HepG2 (cell line): ENCODE measurements around the gene ITPR1. TPM values are rescaled to one million over a fixed set of nuclear protein-coding genes. Genes with fewer than 3 reads are reported as not detected.
A peak's percentile ranks its signal among the peaks of the same experiment; 100 is the strongest.

Experiments used
- ARID2 ChIP-seq: sonication (generic); formaldehyde crosslinking; IDR thresholded peaks from 2 replicates; pipeline ENCODE4 v1.8.1; 2022; ENCODE audit warnings: mild to moderate bottlenecking, missing genetic modification reagents, borderline replicate concordance
- ARID5B ChIP-seq: IDR thresholded peaks from 2 replicates; pipeline ENCODE4 v1.4.0; 2020; ENCODE audit warnings: mild to moderate bottlenecking, missing genetic modification reagents
- CBFB ChIP-seq: sonication (generic); formaldehyde crosslinking; IDR thresholded peaks from 2 replicates; pipeline ENCODE4 v1.4.0; 2020; ENCODE audit warnings: missing genetic modification reagents
- DNMT3B ChIP-seq: conservative IDR thresholded peaks from 2 replicates; pipeline ENCODE4 v1.6.1; 2016; ENCODE audit warnings: missing biosample characterization, control low read depth
- E2F1 ChIP-seq: sonication (generic); formaldehyde crosslinking; IDR thresholded peaks from 2 replicates; pipeline ENCODE4 v1.5.0; 2020; ENCODE audit warnings: missing genetic modification reagents
- MTA1 ChIP-seq: sonication (generic); formaldehyde crosslinking; IDR thresholded peaks from 2 replicates; pipeline ENCODE4 v1.4.0; 2020; ENCODE audit warnings: missing genetic modification reagents, mild to moderate bottlenecking, borderline replicate concordance
- MYNN ChIP-seq: sonication (generic); formaldehyde crosslinking; IDR thresholded peaks from 2 replicates; pipeline ENCODE4 v1.4.0; 2020; ENCODE audit warnings: mild to moderate bottlenecking, low read depth, missing genetic modification reagents
- NFAT5 ChIP-seq: sonication (generic); formaldehyde crosslinking; IDR thresholded peaks from 2 replicates; pipeline ENCODE4 v1.4.0; 2020; ENCODE audit warnings: missing genetic modification reagents
- SP4 ChIP-seq: sonication (generic); formaldehyde crosslinking; IDR thresholded peaks from 2 replicates; pipeline ENCODE4 v1.8.1; 2023; ENCODE audit warnings: mild to moderate bottlenecking, missing genetic modification reagents
- TBX2 ChIP-seq: sonication (generic); formaldehyde crosslinking; IDR thresholded peaks from 2 replicates; pipeline ENCODE4 v1.5.0; 2020; ENCODE audit warnings: missing genetic modification reagents, mild to moderate bottlenecking, borderline replicate concordance
- THRA ChIP-seq: sonication (generic); formaldehyde crosslinking; IDR thresholded peaks from 2 replicates; pipeline ENCODE4 v1.4.0; 2020; ENCODE audit warnings: missing genetic modification reagents, borderline replicate concordance
- ZFAT ChIP-seq: sonication (generic); formaldehyde crosslinking; conservative IDR thresholded peaks from 2 replicates; pipeline ENCODE4 v1.8.1; 2023; ENCODE audit warnings: missing genetic modification reagents, inconsistent platforms
- ZMAT5 ChIP-seq: sonication (generic); formaldehyde crosslinking; IDR thresholded peaks from 2 replicates; pipeline ENCODE4 v1.5.0; 2020; ENCODE audit warnings: mild to moderate bottlenecking, low read depth, missing genetic modification reagents, borderline replicate concordance
- ZNF431 ChIP-seq: sonication (generic); formaldehyde crosslinking; IDR thresholded peaks from 2 replicates; pipeline ENCODE4 v1.9.0; 2022; ENCODE audit warnings: missing genetic modification reagents, low read depth, mild to moderate bottlenecking, borderline replicate concordance
- ZNF556 ChIP-seq: sonication (generic); formaldehyde crosslinking; IDR thresholded peaks from 2 replicates; pipeline ENCODE4 v1.4.0; 2020; ENCODE audit warnings: mild to moderate bottlenecking, missing genetic modification reagents, borderline replicate concordance
- ZNF7 ChIP-seq: IDR thresholded peaks from 2 replicates; pipeline ENCODE4 v1.6.1; 2016; ENCODE audit warnings: missing biosample characterization, missing genetic modification reagents
- ZSCAN22 ChIP-seq: sonication (generic); formaldehyde crosslinking; IDR thresholded peaks from 2 replicates; pipeline ENCODE4 v1.4.0; 2020; ENCODE audit warnings: mild to moderate bottlenecking, missing genetic modification reagents
- polyA plus RNA-seq, 8 experiments: library from polyadenylated mRNA; depleted of rRNA in 3 of 8; stranded (reverse) in 7 of 8; unstranded in 1 of 8; fragments of >200 nt; fragmentation: Illumina TruSeq in 4 of 8; extraction: Trizol in 4 of 8; gene quantifications; 2 replicates each; pipeline versions ENCODE4 v1.2.1 to v1.2.3, GENCODE V29; 2011 to 2016; ENCODE audit warnings: low read depth in 4 of 8, missing spikeins in 1 of 8, mixed read lengths in 1 of 8; ENCODE audit not compliant: insufficient read depth in 1 of 8
- total RNA-seq, 5 experiments: library from RNA; depleted of rRNA; stranded (reverse); fragments of >200 nt; fragmentation: Illumina TruSeq; extraction: Trizol; gene quantifications; 2 replicates each; pipeline ENCODE4 v1.2.3, GENCODE V29; 2016; ENCODE audit warnings: low read depth in 1 of 5

Gene ITPR1
- total and polyA plus RNA-seq, 2 of the 13 experiments (the other 11 are each of a cell fraction or from before 2014, with no cell fraction given), result 10.0 to 11.4 TPM

- no peak for TF ChIP-seq NFAT5 (CRISPR knock-in tag)
- TF ChIP-seq CBFB (CRISPR knock-in tag), result peak; percentile 31; the same call in 1 of the 2 replicates
- TF ChIP-seq ZNF7 (CRISPR knock-in tag), result no peak
- TF ChIP-seq ZNF431 (CRISPR knock-in tag), result no peak
- no peak for TF ChIP-seq MTA1 (CRISPR knock-in tag)
- TF ChIP-seq ZMAT5 (CRISPR knock-in tag), result no peak
- no peak for TF ChIP-seq DNMT3B
- no peak for TF ChIP-seq THRA
- no peak for TF ChIP-seq ZFAT (CRISPR knock-in tag)
- TF ChIP-seq ZNF556, result no peak
- TF ChIP-seq ARID5B (CRISPR knock-in tag), result no peak
- no peak for TF ChIP-seq TBX2 (CRISPR knock-in tag)
- TF ChIP-seq SP4 (CRISPR knock-in tag), result no peak
- no peak for TF ChIP-seq E2F1 (CRISPR knock-in tag)
- no peak for TF ChIP-seq MYNN (CRISPR knock-in tag)
- no peak for TF ChIP-seq ZSCAN22
- no peak for TF ChIP-seq ARID2 (CRISPR knock-in tag)
Observed at GRCh38 chr3:4492208-4493013, 737 bp upstream of the ITPR1 start (continued).
